ENCODE data around the gene SYNPR.
"Not testable (repeated sequence)": the region's sequence is repeated elsewhere in the genome, so short reads cannot be mapped to it uniquely, and the experiment has no call there.

The SYNPR gene

DNA sequence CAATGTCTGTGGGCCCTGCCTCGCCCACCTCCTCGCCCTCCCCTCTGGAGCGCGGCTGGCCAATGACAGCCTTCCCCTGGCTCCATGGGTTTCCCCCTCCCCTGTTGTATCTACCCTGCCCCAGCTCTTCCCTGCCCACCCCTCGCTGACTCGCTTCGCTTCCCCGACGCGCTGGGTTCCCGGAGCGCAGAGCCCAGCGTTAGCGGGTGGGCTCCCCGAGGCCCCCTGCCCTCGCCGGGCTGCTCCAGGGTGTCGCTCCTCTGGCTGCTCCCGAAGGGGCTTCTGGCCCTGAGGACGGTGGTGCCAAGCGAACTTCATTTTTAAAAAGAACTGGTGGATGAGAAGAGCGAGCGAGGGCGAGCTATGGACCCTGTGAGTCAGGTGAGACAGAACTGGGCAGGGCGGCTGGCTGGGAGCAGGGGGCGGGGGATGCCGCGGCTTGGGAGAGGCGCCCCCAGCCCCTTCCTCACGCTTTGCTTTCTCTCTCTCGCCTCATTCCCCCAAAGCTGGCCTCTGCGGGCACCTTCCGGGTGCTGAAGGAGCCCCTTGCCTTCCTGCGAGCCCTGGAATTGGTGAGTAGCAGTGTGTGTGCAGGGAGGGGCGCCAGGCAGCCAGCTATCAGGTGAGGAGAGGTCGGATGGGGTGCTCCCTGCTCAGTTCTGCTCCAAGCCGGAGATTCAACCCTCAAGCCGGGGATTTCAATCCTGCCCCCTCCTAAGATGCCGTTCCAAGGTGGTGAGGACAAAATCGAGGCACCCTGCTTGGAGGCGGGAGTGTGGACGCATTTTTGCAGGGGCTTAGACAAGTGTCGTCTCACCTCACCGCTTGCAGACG is at the start of gene SYNPR:
Gene SYNPR, plus strand, starts transcription at position 138 of the 834 bp plus-strand sequence.
- DNase-seq: peak in 4 of 42 donors; percentile 0 to 11 (median 2)
- intact Hi-C loops (cut with DNase I): no loop called here

DNA sequence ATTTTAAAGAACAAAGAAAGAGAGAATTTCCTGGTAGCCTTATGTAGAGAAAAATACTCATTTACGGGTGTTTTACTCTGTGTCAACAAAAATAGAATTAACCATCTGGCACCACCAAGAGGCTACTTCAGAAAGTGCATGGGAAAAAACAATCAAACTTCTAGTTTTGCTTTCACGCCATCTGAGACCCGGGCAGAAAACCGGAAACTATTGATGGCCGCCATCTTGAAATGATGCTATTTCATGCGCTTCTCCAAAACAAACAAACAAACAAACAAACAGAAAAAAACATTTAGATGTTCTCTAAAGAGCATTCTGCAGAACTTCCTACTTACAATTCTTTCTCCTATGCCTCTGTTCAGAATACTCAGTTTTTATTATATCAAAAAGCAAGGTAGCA is 49.4 kb upstream of the SYNPR start:
- intact Hi-C loops (cut with DNase I): no loop called here
- DNase-seq: peak in 16 of 42 donors; percentile 3 to 49 (median 22)

DNA sequence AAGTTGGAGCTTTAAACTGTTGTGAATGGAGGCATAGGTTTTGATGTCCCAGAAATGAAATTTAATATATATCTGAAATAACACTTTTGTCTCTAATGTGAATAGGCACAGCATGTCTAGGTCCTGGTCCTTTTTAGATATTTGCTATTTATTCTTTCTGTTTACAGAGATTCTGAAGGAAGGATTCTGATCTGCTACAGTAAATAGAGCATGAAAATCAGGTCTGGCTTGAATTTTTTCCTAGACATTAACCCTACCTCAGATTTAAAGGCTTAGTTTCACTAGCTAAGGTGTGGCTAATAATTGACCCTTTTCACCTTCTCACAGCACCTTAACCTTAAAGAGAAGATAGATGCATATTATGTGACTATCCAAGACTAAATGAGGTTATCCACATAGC is 48.0 kb upstream of the SYNPR start:
- intact Hi-C loops (cut with DNase I): no loop called here
- no peak for DNase-seq

DNA sequence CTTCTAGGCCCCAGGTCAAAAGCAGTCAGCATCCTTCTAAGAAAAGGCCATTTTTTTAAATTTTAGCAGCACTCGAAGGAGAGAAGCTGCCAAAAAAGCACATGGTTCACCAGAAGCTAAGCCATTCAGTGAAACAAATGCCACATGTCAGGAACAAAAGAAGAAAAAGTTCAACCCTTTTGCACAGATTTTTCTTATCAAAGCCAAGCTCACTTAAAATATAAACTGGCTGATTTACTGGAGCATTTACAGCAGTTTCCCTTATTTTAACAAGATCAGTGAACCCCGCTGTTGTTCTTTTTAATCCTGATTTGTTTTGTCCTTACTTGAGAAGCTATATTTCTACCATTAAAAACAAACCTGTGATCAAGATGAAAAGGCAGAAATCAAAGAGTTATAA is 46.5 kb upstream of the SYNPR start:
- intact Hi-C loops (cut with DNase I): no loop called here
- no peak for DNase-seq

DNA sequence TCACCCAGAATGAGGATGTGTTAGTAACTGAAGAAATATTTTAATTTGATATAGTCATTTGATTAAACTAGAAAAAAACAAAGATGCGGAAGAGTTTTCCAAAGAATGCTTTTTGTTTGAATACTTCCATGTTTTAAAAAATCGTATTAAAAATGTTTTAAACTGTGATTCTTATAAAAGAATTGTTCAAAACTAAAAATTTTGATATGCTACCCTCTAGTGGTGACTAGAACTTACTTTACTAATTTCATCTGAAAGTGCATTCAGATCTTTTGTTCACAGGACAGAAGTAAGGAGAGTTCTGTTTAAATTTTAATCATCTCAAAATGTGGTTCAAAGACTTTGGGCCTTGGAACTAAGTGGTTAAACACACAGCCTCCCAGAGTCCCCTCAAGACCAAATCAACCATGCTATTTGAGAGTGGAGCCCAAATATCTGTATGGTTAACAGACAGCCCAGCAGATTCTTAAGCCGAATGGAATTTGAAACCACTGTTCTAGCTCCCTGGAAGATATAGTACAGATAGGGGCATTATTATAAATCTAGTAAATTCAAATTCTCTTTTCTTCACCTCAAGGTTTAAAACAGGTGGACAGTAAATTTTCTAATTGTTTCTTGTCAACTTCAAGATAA is 45.2 kb upstream of the SYNPR start:
- DNase-seq: no peak
- intact Hi-C loops (cut with DNase I): no loop called here

DNA sequence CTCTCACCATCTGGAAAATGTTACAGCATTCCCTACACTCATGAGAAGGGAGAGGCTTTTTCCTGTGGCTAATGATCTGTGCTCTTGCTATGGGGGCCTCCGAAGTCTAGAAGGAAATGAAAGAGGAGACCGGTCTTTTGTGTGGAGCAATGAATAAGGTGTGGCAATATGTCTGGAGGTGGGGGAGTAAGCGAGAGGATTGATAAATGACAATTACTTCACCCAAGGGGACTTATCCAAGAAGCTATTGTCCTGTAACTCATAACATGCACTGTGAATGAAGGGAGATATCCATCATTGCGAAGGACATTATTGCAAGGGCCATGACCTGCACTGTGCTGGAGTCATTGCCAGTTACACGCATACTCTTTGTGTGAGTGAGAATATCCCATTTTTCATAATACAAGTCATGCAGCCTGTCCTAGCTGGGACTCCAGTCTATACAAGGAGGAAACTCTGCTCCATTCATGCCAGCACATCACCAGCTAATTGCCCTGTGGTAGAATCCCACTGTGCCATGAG is 37.7 kb upstream of the SYNPR start:
- intact Hi-C loops (cut with DNase I): no loop called here
- no peak for DNase-seq

DNA sequence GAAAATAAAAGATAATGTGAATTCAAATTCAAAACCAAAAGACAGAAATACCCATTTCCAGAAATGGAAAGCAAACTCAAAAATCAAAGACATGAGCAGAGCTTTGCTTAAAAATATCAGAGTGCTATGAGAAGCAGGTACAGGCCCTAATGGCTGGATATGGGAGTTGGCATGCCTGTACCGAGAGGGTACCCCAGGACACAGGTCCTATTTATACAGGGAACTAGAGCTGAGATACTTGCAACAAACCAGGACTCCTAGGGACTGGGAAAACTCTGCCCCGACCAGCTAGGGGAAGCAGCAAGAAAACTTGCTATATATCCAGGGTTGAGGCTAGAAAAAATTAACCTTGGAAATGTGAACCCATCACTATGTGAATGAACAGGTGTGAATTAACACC is 36.0 kb upstream of the SYNPR start:
- intact Hi-C loops (cut with DNase I): no loop called here

DNA sequence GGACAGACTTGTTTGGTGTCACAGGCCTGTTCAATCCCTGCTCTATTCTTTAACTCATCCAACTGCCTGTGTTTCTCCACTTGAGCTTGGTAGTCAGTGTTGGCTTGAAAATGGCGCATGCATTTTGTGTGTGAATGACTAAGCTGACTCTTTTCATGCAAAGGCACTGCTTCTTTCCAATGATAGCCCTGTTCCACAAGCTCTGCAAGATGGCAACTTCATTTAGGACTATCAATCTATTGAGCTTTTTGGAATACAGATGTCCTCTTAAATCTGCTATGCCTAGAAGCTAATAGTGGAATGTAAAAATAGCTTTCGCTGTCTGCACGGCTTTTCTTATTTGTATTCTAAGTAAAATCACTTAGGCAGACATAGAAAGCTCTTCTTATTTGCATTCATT is 33.6 kb upstream of the SYNPR start:
- intact Hi-C loops (cut with DNase I): no loop called here

More for the DNA sequence above, 36.0 kb upstream of the SYNPR start:
- DNase-seq: no peak

DNA sequence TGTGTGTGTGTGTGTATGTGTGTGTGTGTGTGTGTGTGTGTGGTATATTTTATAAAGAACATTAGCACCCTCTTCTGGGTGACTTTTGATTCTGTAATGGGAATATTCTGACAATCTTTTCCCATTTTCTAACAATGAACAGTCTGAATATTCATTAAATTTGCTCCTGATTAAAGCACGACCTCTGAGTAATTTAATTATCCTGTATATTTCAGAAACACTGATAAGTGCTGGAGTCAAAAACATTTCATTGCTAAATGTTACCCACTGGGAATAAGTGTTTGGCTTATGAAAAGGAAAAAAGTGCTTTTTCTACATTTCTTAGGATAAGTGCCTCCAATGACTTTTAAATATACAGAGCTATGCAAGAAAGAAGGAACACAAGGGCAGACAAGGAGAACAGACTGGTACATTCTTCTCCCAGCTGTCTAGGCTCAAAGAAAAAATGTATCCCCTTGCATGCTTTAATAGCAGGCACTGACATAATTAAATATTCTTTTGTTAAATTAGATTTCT is 32.3 kb upstream of the SYNPR start:
- DNase-seq: no peak
- intact Hi-C loops (cut with DNase I): no loop called here

More for the DNA sequence above, 33.6 kb upstream of the SYNPR start:
- DNase-seq: no peak

DNA sequence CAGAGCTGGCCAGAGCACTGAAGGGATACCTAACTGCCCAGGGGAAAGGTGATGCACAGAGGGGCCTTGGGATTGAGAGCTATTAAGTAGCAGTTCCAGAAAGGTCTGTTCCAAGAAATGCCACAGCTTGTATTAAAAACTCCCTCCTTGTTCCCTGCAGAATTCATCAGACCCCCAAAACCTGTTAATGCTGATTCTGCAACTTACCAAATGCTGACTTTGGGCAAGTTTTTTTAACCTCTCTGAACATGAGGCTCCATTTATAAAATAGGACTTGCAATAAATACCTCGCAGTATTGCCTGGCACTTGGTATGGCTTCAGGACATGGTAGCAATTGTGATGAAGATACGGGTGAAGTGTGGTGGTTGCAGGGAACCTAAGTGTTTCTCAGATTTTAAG is 30.1 kb upstream of the SYNPR start:
- intact Hi-C loops (cut with DNase I): no loop called here

DNA sequence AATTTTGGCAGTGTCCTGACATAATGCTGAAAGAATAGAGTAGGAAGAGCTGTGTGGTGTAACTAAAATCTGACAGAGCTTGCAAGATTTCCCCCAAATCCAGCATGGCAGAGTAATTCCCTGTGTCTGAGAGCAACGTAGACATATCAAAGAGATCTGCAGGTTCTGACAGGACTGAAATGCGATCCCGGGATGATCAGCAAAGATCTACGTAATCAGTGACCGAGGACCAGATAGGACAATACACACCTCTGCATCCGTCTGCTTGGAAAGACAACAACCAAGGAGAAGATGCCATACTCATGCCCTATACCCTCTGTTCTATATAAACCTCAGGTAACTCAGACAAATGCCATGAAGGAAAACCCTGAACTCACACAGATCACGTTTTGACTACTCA is 26.6 kb upstream of the SYNPR start:
- intact Hi-C loops (cut with DNase I): no loop called here
- DNase-seq: no peak

More for the DNA sequence above, 30.1 kb upstream of the SYNPR start:
- no peak for DNase-seq

DNA sequence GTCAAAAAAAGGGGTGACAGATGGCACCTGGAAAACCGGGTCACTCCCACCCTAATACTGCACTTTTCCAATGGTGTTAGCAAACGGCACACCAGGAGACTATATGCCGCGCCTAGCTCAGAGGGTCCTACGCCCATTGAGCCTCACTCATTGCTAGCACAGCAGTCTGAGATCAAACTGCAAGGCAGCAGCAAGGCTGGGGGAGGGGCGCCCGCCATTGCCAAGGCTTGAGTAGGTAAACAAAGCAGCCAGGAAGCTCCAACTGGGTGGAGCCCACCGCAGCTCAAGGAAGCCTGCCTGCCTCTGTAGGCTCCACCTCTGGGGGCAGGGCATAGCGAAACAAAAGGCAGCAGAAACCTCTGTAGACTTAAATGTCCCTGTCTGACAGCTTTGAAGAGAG is 22.3 kb upstream of the SYNPR start:
- DNase-seq; intact Hi-C loops (cut with DNase I): not testable (repeated sequence)

DNA sequence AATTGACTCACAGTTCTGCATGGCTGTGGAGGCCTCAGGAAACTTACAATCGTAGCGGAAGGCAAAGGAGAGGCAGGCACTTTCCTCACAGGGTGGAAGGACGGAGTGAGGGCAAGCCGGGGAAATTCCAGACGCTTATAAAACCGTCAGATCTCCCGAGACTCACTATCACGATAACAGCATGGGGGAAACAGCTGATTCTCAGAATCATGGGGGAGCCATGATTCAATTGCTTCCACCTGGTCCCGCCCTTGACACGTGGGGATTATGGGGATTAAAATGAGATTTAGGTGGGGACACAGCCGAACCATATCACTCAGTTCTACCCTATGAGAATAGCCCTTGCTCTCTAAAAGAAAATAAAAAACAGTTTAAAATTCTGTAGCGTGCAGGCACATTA is 13.4 kb upstream of the SYNPR start:
- intact Hi-C loops (cut with DNase I): no loop called here
- no peak for DNase-seq

DNA sequence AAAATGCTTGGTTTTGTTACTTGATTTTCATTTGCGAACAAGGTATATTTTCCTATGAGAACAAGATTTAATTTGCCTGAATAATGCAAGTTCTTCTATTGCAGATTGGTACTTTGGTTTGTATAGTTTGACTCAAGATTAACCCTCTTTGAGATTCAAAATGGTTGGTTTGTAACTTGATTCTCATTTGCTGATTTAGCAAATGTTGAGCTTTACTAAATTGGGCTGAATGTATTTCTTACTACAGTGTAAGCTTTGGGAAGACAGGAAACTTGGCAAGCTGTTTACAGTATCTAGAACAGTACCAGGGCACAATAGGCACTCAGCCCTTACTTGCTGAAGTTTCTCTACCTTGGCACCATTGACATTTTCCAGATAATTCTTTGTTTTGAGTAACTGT is 3.7 kb upstream of the SYNPR start:
- no peak for DNase-seq
- intact Hi-C loops (cut with DNase I): no loop called here

DNA sequence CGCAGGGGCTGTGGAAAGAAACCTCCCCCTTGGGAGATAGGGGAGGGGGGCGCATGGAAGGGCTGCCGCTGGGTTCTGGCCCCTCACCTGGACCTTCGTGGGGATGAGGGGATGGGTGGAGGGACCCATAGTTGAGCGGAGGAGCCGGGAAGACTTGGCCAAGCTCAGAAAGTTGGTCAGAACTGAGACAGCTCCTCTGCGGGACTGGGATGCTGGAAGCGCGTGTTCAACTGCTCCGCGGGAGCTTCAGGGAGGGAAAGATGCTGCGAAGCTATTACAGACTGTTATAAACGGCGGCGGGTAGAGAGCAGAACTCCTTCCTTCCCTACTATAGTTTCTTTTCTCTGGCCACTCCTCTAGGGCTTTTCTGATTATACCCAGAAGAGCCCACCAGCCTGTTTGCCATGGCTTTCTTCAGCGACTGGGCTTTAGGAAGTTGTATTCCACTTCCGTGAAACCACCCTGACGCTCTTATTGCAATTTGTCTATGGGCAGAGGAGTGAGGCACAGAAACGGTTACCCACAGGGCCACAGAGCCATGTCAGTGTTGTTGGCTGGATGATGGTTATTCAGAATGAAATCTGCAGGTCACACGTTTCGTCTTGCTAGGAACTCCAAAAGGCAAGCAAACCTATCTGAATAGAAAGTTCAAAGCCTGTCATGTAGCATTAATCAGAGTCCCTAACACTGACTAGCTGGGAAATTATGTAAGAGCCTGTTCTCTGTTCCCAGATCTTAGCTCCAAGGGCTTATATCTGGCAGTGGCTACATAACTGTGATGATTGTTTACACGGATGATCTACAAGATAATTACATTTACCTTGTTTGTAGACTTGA is 1.1 kb downstream of the SYNPR start:
- peak in 6 of 42 donors; percentile 1 to 33 (median 4) for DNase-seq
- intact Hi-C loops (cut with DNase I): no loop called here

DNA sequence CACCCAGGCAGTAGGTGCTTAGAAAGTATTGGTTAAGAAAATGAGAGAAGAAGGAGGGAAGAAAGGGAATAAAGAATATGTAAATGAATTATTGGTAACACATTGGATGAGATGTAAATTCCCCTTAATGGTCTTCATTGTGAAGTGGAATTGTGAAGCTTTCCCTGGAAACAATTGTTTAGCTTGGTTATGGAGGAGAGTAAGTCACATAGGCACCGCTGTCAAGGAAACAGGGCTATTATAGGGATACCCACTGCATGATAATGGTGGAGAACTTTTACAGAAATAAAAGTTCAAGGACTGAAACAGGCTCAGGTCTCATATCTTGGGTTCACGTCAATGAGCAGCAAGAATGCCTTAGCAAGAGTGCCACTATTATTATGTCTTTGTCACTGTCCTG is 9.5 kb downstream of the SYNPR start:
- intact Hi-C loops (cut with DNase I): no loop called here
- no peak for DNase-seq

DNA sequence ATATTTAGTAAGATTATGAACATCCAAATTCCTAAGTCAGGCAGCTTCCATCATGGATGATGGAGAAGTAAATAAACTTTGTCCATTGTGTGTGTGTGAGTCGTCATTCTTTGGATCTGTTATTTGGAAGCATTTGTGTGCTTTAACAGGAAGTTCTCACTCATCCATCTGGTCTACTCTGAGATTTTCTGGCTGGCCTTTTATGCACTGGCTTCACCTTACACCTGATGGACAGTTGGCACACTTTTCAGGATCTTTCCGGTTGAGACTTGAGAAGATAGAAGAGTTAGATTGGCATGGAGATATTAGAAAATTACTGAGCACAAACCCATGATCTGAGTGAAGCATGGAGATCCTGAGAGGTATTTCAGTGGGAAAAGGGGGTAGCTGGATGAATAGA is 12.6 kb downstream of the SYNPR start:
- intact Hi-C loops (cut with DNase I): no loop called here
- DNase-seq: no peak

DNA sequence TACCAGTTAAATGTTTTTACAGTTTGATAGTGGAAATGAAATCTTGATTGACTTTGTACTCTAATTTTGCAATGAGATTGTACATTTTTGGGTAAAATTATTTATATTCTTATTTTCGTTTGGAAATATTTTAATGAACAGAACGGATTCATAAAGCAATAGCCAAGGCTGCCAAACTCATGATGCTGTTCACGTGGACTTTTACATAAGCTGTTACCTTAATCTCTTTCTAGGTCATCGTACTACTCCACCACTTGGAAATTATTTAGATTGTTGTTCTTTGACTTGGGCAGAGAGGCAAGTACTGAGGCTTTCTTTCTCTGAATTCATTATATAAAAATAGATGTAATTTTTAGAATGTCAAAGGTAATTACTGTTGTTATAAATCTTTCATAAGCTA is 16.2 kb downstream of the SYNPR start:
- DNase-seq: no peak
- intact Hi-C loops (cut with DNase I): no loop called here

DNA sequence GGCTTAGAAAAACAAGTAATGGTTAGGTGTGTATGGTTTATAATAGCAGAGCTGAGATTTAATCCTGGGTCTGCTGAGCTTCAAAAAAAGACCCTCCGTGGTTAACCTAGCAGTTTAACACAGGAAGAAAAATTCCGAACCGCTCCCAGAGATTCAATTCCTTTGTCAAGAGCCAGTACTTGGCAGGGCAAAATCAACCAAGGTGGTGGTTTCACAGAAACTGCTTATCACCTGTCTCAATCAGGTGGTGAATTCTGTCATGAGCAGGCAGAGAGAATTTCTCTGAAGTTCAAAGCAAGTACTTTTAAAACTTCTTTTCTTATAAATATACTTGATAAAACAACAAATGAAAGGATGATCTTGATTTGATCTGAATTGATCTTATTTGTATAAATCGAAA is 17.2 kb downstream of the SYNPR start:
- intact Hi-C loops (cut with DNase I): no loop called here
- no peak for DNase-seq

DNA sequence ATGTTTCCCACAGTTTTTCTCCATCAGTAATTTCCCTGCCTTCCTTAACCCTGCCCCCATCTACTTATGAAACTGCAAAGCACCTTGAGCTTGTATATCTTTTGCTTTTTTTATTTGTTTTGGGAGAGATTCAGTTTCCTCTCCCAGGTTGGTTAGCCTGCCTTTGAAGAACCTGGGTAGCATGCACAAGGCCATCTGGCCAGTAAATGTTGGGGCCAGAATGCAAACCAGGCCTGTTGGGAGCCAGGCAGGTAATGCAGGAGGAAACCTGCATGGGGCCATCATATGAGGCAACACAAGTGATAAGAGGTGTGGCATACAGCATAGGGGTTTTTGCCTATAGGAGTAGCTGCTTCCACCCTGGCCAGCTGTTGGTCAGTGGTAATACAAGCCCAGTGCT is 17.7 kb downstream of the SYNPR start:
- no peak for DNase-seq
- intact Hi-C loops (cut with DNase I): no loop called here

All from head of caudate nucleus (tissue), 42 donors.